ENCODE measurements around the gene PPL. TPM values are rescaled to one million over a fixed set of nuclear protein-coding genes. Genes with fewer than 3 reads are reported as not detected.

Gene PPL
- total RNA-seq, 6 experiments from 2014 or later = 6.9 to 23.8 (median 14.4) TPM

DNA sequence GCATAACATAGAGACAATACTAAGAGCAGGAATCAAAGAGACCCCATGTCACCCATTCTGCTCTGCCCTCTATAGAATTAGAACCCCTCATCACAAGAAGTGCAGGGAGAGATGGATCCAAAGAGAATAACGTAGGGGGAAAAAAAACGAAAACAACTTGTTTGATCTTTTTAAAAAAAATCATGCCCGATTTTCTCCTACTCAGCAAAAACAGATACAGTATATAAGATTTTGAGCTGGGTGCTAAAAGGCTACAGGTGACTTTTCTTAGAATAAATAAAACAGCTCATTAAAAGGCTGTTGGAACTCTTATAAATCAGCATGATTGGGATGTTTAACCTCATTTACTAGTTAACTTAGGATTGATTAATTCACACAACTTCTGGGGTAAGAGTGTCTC lies 72.2 kb downstream of the PPL start:
- ATAC-seq = no peak
- DNase-seq = peak in 1 of 3 donors; percentile 3
- TF ChIP-seq, protein P1, sequence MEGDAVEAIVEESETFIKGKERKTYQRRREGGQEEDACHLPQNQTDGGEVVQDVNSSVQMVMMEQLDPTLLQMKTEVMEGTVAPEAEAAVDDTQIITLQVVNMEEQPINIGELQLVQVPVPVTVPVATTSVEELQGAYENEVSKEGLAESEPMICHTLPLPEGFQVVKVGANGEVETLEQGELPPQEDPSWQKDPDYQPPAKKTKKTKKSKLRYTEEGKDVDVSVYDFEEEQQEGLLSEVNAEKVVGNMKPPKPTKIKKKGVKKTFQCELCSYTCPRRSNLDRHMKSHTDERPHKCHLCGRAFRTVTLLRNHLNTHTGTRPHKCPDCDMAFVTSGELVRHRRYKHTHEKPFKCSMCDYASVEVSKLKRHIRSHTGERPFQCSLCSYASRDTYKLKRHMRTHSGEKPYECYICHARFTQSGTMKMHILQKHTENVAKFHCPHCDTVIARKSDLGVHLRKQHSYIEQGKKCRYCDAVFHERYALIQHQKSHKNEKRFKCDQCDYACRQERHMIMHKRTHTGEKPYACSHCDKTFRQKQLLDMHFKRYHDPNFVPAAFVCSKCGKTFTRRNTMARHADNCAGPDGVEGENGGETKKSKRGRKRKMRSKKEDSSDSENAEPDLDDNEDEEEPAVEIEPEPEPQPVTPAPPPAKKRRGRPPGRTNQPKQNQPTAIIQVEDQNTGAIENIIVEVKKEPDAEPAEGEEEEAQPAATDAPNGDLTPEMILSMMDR (IDR thresholded peaks at IDR 0.05) = no peak
- TF ChIP-seq POLR2A (IDR thresholded peaks at IDR 0.05) = no peak
- H3K9me3 ChIP-seq = no peaks in the 10 kb centered on the region
- WGBS (ENCODE audit: insufficient coverage, low coverage, low lambda C conversion rate, missing lambda C conversion rate) = 84% methylated on average over 3 of the region's 3 CpGs
- no peak overlapping the region for H3K4me3 ChIP-seq
- H3K27me3 ChIP-seq = no peaks in the 10 kb centered on the region
- H3K36me3 ChIP-seq = peaks cover 0 to 32% (median 11%) of the 10 kb centered on the region in 4 donors
- peaks cover 0 to 50% (median 18%) of the 10 kb centered on the region in 4 donors for H3K4me1 ChIP-seq
- intact Hi-C loops (cut with DNase I) = no loop called here
- no peak overlapping the region for H3K27ac ChIP-seq

DNA sequence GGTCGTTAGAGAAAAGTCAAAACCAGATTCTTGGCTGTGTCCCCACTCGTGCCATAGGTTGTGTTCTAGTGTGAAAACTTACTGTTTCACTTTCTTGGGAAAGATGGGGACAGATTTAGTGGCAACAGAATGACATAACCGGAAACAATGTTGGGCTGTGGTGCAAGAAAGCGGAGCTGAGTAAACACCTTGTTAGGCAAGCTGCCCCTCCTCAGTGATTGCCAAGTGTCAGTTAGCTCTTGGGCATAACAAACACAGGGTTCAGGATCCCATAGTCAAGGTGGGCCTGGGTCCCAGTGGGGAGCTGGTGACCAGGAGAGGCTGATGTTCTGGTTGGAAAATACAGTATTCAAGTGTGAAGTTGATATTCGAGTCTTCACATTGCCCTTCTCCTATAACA lies 74.3 kb downstream of the PPL start:
- TF ChIP-seq POLR2A (IDR thresholded peaks at IDR 0.05) = no peak
- TF ChIP-seq, protein P1 (IDR thresholded peaks at IDR 0.05) = no peak
- H3K27me3 ChIP-seq = no peaks in the 10 kb centered on the region
- intact Hi-C loops (cut with DNase I) = no loop called here
- 18% methylated on average over 5 of the region's 5 CpGs for WGBS (ENCODE audit: insufficient coverage, low coverage, low lambda C conversion rate, missing lambda C conversion rate)
- H3K27ac ChIP-seq = peak overlapping the region in 2 of 3 donors; percentile 50 to 64
- no peaks in the 10 kb centered on the region for H3K9me3 ChIP-seq
- H3K4me3 ChIP-seq = no peak overlapping the region
- DNase-seq (peak; percentile 51 to 87 (median 75)), ATAC-seq (peak; percentile 85 to 94 (median 94))
- H3K36me3 ChIP-seq = peaks cover 0 to 46% (median 23%) of the 10 kb centered on the region in 4 donors
- H3K4me1 ChIP-seq = peaks cover 0 to 31% (median 9%) of the 10 kb centered on the region in 4 donors

DNA sequence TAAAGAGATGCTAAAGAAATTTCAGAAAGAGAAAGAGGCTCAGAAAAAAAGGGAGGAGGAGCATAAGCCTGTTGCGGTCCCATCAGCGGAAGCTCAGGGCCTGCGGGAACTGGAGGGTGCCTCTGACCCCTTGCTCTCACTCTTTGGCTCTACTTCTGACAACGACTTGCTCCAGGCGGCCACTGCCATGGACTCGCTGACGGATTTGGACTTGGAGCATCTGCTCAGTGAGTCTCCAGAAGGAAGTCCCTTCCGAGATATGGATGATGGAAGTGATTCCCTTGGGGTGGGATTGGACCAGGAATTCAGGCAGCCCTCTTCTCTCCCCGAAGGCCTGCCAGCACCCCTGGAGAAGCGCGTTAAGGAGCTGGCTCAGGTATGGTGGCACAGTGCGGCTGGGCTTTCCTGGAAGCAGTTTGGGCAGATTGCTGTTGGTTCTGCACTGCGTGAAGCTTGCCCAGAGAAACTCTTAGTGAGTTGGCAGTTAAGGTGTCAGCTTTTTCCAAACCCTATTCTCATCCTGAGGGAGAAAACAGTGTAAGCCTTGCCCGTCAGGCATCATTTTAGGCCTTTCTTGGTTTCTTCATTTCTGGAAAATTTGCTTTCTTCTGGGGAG lies 76.1 kb downstream of the PPL start:
- no peak overlapping the region for H3K4me3 ChIP-seq
- ATAC-seq (no peak), DNase-seq (no peak)
- intact Hi-C loops (cut with DNase I) = no loop called here
- H3K27ac ChIP-seq = no peak overlapping the region
- H3K36me3 ChIP-seq = peaks cover 0 to 61% (median 24%) of the 10 kb centered on the region in 4 donors
- no peak for TF ChIP-seq POLR2A (IDR thresholded peaks at IDR 0.05)
- TF ChIP-seq, protein P1 (IDR thresholded peaks at IDR 0.05) = no peak
- H3K27me3 ChIP-seq = no peaks in the 10 kb centered on the region
- 84% methylated on average over 6 of the region's 14 CpGs for WGBS (ENCODE audit: insufficient coverage, low coverage, low lambda C conversion rate, missing lambda C conversion rate)
- peaks cover 0 to 28% (median 8%) of the 10 kb centered on the region in 4 donors for H3K4me1 ChIP-seq
- no peaks in the 10 kb centered on the region for H3K9me3 ChIP-seq

- Histone ChIP-seq H3K4me1 (peaks cover 0 to 28% (median 8%) of the 10 kb centered on the region in 4 donors), H3K27ac (no peak overlapping the region), H3K9me3 (no peaks in the 10 kb centered on the region), H3K27me3 (no peaks in the 10 kb centered on the region), H3K36me3 (peaks cover 0 to 71% (median 29%) of the 10 kb centered on the region in 4 donors), H3K4me3 (no peak overlapping the region)
- WGBS (ENCODE audit: insufficient coverage, low coverage, low lambda C conversion rate, missing lambda C conversion rate) = 84% methylated on average over 9 of the region's 10 CpGs
- intact Hi-C loops (cut with DNase I) = no loop called here
- TF ChIP-seq POLR2A (IDR thresholded peaks at IDR 0.05) = no peak
- TF ChIP-seq, protein P1 (IDR thresholded peaks at IDR 0.05) = no peak
- DNase-seq (peak in 1 of 3 donors; percentile 40), ATAC-seq (peak in 3 of 4 donors; percentile 11 to 50 (median 18))
Observed at GRCh38 chr16:4859900-4860255, 77.1 kb downstream of the PPL start.

All from right lobe of liver (tissue), 6 donors.